HG03457 (cell line): Measurements from ENCODE around the gene RNF114.
"Not testable (repeated sequence)": the region's sequence is repeated elsewhere in the genome, so short reads cannot be mapped to it uniquely, and the experiment has no call there.

Experiments used
- ATAC-seq: cut with Tn5 transposase; IDR thresholded peaks from one replicate; pipeline ENCODE4 v1.9.1; 2021; ENCODE audit warnings: moderate number of reproducible peaks; ENCODE audit not compliant: unreplicated experiment

The RNF114 gene

DNA sequence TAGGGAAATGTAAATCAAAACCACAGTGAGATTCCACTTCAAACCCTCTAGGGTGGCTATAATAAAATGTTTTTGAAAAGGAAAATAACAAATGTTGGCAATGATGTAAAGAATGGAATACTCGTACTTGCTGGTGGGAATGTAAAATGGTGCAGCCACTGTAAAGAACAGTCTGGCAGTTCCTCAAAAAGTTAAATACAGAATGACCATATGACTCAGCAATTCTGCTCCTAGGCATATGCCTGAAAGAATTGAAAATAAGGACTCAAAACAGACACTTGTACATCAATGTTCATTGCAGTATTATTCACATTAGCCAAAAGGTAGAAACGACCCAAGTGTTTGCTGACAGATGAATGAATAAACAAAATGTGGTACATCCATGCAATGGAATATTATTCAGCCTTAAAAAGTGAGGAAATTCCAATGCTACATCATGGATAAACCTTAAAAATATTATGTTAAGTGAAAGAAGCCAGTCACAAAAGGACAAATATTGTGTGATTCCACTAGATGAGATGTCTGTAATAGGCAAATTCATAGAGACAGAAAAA lies 10.2 kb upstream of the RNF114 start:
- ATAC-seq, result no peak

DNA sequence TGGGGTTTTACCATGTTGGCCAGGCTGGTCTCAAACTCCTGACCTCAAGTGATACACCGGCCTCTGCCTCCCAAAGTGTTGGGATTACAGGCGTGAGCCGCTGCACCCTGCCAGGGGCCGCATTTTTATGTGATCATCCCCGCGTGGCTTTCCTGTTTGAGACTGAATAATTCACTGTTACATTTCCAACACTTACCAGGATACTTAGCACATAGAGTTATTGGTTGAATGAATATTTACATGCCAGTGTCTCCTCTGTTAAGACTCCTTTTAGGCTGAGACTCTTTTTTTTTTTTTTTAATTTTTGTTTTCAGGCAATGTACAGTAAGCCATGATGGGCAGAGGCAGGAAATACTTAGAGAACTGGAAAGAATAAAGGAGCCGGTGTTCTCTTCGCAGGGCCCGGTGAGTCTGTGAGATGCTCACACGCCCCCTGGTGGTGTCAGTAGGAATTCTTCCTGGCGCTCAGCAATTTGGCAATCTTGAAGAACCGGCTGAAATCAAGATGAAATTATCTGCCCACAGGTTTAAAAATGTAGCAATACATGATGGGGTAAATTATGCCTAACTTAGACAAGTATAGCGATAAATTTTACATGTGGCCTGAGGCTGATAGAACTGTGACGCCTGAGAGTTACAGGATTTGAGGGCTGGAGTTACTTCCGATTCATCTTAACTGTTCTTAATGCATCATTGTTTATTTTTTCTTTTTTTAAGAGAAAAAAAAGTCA lies 7.6 kb upstream of the RNF114 start:
- ATAC-seq, result no peak

DNA sequence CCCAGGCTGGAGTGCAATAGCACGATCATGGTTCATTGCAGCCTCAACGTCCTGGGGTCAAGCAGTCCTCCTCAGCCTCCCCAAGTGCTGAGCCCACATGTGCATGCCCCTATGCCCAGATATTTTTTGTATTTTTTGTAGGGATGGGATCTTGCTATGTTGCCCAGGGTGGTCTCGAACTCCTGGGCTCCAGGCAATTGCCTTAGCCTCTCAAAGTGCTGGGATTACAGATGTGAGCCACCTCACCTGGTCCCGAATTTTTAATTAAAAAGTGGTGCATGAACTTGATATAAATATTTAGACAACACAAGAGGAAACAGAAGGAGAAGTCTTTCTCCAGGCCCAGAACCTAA lies 7.1 kb upstream of the RNF114 start:
- no peak for ATAC-seq

DNA sequence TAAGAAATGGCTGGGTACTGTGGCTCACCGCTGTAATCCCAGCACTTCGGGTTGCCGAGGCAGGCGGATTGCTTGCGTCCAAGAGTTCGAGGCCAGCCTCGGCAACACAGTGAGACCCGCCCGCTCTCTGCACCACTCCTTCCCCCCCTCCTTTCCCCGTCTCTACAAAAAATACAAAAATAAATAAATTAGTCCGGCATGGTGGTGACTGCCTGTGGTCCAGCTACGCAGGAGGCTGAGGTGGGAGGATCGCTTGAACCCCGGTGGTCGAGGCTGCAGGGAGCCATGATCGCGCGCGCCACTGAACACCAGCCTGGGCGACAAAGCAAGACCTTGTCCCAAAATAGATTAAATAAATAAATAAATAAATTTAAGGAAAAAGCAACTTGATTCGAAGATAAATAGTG lies 448 bp upstream of the RNF114 start:
- peak; percentile 8 for ATAC-seq

DNA sequence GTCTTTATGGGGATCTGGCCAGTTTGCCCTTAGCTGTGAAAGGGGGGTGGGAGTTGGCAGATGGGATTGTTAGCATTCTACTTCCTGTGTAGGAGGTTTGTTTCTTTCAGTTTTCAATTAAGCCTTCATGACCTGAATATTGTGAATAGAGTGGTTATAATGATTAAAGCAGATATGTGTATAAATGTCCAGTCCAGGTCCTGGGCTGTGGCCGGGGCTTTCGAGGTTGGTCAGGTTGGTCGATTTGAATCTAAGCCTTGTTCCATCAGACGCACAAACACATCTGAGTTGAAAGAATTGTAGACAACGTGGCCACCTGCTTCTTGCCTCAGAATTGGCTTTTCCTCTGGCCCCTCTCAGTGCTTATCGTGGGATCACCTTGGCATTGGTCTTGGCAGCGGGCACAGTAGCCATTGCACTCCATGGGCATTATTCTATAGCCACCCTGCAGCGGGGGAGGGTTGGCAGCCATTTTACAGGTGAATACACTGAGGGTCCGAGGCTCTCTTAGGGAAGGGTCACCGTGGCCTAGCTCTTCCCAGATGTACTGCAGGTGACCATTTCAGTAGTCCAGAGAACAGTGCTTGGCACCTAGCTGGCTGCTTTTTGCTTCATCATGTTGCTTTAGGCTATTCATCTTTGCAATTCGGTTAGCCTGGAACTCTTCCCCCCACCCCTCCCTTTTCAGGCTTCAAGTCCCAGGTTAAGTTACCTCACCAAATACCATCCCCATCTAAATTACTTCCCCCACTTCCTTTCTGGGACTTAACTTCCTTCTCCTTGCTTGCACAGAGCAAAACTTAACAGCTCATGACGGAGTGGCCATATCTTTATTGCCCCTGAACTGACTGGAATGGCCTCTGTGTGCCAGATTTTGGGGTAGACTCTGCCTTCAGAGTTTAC lies 1.1 kb downstream of the RNF114 start:
- no peak for ATAC-seq

DNA sequence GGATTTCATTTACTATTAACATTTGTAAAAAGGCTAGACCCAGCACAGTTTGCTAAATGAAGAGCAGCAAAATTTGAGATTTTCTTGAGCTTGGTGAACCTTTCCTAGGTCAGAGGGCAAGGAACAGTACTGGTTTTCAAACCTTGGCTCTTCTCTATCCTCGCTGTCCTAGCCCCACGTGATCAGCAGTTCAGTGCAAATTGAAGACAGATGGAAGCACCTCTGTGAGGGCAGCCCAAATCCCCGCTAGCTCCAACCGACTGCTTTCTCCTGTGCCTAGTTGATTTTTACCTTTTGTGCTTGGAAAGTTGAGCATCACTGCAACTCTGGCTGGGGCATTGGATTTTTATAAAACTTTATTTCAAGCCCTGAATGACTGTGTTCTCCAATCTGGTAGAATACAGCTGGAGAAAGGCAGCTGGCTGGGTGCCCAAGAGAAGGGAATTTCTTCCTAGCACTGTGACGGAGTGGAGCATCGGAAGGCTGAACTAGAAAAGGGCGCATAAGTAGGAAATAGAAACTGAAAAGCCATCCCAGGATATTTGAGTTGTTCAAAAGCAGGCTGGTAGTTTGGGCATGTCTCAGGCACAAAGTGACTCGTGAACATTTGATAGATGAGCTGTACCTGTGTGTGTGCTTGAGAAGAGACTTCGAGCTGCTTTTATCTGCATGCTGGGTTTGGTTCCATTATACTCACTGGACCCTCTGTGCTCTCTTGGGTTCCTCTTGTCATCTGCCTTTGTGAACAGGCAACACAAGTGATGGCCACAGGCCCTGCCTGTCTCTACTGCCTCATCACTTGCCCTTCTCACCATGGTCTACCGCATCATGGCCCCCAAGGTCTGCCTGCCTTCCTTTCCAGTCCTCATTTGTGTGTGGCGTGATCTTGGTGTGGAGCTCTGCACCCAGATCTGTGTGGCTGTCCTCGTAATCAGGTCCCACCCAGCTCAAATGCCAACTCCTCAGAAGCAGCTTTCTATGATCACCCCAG lies 2.3 kb downstream of the RNF114 start:
- ATAC-seq, result no peak

DNA sequence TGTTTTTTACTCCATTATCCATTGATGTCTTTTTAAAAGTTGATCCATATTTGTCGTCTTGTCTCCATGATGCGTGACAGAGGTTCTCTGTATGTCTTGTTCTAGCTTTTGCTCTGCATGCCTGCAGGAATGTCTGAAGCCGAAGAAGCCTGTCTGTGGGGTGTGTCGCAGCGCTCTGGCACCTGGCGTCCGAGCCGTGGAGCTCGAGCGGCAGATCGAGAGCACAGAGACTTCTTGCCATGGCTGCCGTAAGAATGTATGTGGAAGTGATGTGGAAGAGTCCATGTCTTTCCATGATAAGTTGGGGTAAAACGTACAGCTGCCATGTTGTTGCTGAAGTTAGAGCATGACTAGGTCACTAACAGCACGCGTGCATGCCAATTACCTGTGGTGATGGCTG lies 5.3 kb downstream of the RNF114 start:
- ATAC-seq, result no peak

DNA sequence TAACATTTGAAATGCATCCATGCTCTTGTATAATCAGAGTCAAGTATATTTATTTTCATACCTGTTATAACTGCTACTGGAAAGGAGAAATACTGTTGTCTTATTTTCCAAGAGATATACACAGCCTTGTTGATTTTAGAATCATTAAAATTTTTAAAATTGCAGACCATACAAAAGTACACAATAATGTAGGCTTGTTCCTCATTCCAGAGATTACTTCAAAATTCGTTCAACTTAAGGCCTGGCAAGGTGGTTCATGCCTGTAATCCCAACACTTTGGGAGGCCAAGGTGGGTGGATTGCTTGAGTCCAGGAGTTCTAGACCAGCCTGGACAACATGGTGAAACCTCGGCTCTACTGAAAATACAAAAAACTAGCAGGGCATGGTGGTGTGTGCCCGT lies 6.1 kb downstream of the RNF114 start:
- ATAC-seq, result no peak

DNA sequence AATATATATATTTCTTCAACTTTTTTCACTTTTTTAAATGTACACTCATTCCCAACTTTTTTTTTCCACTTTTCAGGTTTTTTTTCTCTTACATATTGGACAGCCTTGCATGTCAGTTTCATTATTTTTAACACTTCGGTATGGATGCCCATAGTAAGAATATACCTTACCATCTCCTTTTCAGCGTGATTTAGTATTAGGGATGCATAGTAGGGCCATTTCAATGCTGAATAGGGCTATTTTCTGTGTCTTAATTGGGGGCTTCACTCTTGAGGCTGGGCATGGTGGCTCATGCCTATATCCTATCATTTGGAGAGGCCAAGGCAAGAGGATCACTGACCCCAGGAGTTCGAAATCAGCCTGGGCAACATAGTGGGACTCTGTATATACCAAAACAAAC lies 6.7 kb downstream of the RNF114 start:
- ATAC-seq, result no peak

DNA sequence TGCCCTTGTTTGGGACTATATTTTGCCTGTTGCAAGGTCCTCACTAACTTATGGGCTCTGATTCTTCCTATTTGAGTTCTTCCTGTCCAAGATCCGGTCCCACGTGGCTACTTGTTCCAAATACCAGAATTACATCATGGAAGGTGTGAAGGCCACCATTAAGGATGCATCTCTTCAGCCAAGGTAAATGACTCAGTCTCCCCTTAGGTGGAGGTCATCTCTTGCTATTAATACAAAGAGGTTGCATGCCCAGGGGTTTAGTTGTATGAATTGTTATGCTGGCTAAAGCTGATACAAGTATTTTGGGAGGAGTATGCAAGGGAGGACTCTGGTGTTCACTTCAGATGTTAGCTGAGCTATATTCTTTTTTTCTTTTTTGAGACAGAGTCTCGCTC lies 9.1 kb downstream of the RNF114 start:
- ATAC-seq, result no peak

DNA sequence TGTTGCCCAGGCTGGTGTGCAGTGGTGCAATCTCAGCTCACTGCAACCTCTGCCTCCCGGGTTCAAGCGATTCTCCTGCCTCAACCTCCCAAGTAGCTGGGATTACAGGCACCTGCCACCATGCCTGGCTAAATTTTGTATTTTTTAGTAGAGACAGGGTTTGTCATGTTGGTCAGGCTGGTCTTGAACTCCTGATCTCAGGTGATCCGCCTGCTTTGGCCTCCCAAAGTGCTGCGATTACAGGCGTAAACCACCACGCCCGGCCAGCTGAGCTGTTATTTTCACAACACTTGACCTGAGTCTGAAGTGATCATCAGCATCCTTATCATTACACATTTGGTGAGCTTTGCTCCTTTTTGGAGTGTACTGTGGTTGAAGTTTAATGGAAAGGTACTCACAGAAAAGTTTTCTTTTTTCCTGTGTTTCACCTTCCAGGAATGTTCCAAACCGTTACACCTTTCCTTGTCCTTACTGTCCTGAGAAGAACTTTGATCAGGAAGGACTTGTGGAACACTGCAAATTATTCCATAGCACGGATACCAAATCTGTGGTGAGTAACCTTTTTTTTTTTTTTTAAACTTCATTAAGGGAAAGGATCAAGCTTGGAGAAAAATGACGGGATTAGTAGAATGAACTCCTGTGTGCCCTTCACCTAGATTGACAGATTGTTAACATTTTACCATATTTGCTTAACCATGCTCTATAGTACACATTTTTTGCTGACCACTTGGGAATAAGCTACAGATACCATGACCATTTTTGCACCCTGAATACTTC lies 9.7 kb downstream of the RNF114 start:
- no peak for ATAC-seq

DNA sequence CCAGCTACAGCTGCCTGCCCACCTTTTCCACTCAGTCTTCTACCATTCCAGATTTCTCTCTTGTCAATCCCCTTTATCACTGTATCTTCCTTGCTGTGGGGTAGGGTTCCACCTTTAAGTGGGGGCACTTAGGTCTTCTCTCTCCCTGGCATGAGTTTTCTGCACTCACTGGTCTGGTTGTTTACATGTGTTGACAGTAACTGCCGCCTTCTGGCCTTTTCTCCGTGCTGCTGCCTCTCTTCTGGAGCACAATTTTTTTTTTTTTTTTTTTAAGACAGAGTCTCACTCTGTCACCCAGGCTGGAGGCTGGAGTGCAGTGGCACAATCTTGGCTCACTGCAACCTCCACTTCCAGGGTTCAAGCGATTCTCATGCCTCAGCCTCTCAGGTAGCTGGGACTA lies 12.0 kb downstream of the RNF114 start:
- no peak for ATAC-seq

DNA sequence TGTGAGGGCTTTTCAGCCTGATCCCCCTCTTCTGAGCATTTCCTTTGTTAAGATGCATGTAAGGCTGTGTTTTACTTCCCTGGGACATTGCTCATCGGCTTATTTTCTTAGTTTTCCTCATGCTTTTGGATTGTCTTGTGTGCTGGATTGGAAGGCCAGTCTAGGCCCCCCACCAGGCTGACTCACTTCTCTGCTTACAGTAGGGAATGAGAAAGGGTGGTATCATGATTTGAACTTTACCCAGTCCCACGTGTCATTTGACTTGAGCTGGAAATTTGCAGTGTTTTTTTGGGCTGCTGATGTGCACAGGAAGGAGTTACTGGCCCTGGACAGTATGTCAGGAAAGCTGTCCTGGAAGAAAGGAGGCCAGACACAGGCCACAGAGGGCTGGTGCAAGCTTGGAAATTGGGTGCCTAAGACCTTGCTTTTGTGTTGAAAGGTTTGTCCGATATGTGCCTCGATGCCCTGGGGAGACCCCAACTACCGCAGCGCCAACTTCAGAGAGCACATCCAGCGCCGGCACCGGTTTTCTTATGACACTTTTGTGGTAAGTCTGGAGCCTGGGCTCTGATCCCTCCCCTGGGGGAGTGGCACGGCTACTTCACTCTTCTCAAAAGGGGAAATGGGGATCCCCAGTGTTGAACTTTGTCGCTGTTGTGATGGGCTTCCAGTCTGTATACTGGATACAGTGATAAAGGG lies 12.8 kb downstream of the RNF114 start:
- no peak for ATAC-seq

DNA sequence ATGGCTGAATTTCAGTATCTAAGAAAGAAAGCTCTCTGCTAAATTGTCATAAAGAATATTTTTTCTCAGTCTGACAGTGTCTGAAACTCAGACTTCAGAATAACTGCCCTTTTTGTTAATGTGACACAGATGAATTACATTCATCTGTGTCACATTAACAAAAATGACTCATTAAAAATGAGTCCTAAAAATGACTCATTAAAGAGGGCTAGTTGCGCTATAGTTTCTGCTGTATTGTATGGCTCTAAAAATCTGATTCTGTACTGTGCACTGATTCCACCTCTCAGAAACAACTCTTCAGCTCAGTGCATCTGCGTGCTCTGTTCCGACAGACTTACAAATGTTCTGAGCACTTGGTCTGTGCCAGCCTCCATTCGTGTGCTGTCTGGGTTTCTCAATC lies 15.0 kb downstream of the RNF114 start:
- no peak for ATAC-seq

DNA sequence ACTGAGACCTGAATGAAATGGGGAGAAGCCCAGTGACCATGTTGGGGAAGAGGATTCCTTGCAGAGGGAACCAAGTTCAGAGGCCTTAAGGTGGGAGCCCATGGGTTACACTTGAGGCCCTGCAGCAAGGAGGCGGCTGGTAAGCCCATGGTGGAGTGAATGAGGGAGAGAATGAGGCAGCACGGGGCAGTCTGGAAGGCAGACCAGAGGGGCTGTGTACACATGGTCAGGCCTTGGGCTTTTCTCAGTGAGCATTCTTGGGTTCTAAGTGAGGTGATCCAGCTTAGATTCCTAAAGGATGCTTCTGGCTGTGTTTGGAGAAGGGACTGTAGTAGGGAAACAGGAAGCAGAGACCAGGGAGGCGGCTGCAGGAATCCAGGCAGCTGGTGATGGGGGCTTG lies 19.0 kb downstream of the RNF114 start:
- ATAC-seq, result no peak

DNA sequence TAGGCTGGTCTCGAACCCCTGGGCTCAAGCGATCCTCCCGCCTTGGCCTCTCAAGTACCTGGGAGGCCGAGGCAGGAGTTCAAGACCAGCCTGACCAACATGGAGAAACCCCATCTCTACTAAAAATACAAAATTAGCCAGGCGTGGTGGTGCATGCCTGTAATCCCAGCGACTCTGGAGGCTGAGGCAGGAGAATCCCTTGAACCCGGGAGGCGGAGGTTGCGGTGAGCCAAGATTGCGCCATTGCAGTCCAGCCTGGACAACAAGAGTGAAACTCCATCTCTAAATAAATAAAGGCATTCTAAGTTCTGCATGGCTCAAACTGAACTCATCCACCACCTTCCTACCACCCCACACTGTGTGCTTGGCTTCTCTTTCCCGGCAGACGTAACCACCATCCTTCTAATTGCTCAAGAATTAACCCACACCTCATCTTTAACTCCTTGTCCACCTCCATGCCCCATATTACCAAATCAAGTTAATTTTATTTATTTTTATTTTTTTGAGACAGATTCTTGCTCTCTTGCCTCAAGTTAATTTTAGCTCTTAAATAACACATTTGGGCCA lies 19.7 kb downstream of the RNF114 start:
- ATAC-seq, result not testable (repeated sequence)

DNA sequence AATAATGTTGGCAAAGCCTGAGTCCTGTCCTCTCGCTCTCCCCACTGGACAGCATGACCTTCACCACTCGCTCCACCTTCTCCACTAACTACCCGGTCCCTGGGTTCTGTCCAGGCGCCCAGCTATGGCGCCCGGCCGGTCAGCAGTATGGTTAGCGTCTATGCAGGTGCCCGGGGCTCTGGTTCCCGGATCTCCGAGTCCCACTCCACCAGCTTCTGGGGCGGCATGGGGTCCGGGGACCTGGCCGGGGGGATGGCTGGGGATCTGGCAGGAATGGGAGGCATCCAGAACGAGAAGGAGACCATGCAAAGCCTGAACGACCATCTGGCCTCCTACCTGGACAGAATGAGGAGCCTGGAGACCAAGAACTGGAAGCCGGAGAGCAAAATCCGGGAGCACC lies 20.5 kb downstream of the RNF114 start:
- no peak for ATAC-seq

DNA sequence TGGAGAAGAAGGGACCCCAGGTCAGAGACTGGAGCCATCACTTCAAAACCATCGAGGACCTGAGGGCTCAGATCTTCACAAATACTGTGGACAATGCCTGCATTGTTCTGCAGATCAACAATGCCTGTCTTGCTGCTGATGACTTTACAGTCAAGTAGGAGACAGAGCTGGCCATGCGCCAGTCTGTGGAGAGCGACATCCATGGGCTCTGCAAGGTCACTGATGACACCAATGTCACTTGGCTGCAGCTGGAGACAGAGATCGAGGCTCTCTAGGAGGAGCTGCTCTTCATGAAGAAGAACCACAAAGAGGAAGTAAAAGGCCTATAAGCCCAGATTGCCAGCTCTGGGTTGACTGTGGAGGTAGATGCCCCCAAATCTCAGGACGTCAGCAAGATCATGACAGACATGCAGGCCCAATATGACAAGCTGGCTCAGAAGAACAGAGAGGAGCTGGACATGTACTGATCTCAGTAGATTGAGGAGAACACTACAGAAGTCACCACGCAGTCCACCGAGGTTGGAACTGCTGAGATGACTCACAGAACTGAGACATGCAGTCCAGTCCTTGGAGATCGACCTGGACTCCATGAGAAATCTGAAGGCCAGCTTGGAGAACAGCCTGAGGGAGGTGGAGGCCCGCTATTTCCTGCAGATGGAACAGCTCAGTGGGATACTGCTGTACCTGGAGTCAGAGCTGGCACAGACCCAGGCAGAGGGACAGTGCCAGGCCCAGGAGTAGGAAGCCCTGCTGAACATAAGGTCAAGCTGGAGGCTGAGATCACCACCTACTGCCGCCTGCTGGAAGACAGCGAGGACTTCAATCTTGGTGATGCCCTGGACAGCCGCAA lies 21.1 kb downstream of the RNF114 start:
- not testable (repeated sequence) for ATAC-seq
